Measurements from ENCODE around the gene CAP2.

CAP2 gene

DNA sequence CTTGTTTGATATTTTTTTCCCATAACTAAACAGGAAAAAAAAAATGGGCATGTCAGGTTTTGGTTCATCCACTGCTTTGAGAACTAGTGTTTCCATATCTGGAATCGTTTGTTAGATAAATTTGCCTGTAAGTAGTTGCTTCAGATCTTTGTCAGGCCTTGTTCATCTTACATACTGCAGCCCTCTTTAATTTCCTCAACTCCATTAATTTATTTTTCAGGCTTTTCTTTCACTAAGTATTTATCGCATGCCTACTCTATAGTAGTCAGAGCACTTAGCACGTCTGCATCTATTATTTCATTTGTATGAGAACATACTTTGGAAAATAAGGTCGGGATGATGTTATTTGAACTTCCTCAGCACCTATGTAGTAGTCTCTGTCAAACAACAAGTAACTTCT is 80.9 kb downstream of the CAP2 start:
- DNase-seq (ENCODE audit: low read depth in 2 of 2) = no peak

DNA sequence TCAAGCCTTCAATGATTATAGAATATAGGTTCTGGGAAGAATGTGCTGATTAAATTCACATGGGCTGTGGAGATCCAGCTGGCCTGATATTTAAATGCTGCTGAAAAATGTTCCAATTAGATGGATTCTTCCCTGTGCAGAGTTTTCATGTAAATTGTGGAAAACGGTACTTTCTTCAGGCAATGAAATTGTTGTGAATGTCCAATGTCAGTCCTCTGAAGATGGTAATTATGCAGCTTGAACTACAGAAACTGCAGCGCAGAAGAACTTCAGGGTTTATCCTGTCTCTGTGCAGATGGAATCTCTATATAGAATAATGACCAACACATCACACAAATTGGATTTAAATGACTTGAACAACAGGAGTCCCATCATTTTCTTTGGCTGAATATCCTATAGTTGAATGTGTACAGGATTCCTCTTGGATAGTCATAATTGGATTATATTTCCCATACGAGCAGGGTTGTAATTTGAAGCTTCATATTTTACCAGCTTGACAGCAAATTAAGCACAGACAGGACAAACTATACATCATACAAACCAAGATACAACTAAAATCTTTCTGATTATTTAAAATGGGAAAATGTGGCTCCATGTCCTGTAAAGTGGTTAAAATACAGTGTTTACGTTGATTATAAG is 82.3 kb downstream of the CAP2 start:
- no peak for DNase-seq (ENCODE audit: low read depth in 2 of 2)

DNA sequence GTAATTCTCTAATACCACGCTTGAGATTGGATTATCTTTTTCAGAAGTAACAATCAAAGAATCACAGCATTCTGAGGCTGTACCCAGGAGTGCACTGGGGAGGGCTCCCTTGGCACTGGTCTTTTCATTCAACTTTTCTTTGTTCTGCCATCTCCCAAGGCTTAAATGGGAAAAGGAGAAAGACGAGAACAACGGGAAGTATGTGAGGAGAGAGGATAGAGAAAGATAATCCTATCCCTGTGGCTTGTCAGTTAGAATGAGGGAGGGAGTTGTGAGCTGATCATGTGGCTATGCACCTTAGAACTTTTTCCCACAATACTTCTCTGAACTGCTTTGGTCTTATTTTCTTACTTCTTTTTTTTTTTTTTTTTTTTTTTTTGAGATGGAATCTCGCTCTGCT is 83.1 kb downstream of the CAP2 start:
- DNase-seq (ENCODE audit: low read depth in 2 of 2) = no peak

DNA sequence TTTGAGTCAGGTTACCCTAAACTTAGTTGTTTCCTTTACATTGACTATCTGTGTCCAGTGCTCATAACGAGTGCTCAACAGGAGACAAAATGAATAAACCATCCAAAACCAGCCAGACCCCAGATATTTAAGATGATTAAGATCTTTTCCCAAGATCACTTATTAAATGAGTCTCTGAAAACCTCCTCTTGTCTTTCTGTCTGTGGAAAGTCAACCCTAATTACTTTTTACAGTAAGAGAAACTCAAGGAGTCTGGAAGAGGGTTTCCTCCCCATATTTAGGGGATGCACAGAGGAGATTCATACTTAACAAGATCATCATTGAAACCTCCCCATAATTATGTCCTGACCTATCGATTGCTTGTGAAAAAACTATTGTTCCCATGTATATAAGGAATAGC is 84.0 kb downstream of the CAP2 start:
- no peak for DNase-seq (ENCODE audit: low read depth in 2 of 2)

DNA sequence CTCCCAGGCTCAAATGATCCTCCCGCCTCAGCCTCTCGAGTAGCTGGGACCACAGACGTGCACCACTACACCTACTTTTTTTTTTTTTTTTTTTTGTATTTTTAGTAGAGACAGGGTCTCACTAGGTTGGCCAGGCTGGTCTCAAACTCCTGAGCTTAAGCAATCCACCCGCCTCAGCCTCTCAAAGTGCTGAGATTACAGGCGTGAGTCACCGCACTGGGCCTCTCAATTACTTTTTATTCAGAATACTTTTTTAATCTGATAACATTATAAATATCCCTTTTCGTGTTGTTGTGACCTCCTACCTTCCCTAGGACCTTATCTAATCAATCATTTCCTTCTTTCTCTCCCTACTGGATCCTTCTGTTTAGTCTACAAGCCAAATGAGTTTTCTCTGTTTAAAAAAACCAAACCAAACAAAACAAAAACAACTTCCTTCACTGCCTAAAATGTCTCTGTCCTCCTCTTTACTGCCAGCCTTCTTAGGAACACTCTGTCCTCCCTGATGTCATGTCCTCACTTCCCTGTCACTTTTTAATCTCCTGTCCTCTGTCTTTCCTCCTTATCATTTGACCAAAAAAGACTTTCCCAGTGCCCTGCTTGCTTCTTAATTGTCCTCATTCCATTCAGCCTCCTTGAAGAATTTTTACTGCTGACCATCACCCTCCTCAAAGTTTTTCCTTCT is 85.0 kb downstream of the CAP2 start:
- DNase-seq (ENCODE audit: low read depth in 2 of 2) = no peak

DNA sequence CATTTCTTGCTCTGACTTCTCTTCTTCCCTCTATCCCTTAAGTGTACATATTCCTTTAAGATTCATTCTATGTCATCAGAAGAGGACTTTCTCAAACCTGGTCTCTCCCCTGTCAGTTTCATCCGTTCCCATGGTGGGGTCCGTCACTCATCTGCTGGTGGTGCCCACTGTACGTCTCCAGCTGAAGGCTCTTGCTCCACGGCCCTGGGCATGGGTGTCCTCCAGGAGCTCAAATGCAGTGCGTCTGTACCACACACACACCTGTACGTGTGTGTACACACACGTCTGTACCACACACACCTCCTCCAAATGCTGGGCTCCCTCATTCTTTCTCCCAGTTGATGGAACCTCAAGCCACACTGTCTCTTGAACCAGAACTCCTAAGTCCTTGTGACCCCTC is 85.6 kb downstream of the CAP2 start:
- no peak for DNase-seq (ENCODE audit: low read depth in 2 of 2)

DNA sequence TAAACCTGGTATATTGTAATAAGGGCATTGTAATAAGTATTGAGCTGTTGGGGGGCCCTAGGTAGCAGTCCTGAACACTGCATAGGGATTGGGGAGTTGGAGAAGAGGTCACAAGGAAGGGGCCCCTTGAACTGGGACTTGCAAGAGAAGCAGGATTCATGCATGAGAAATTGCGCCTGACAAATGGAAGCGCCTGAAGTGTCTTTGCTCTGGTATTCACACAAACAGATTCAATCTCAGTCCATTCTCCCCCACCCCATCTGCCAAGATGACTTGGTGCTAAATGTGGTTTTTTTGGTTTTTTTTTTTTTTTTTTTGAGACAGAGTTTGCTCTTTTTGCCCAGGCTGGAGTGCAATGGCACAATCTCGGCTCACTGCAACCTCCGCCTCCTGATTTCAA is 87.1 kb downstream of the CAP2 start:
- DNase-seq (ENCODE audit: low read depth in 2 of 2) = no peak

DNA sequence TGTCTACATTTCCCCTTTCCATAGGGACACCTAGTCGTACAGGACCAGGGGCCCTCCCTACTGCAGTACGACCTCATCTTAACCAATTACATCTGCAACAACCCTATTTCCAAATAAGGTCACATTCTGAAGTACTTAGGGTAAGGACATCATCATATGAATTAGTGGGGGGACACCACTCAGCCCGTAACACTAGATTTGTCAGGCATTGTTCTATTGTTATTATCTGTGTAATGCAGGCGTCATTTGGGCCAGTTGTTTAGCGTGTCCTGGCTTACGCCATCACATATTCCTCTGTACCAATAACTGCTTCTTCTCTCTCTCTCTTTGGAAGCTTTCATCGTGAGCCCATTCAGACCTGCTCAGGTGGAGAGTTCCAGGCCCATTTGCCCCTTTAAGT is 89.3 kb downstream of the CAP2 start:
- no peak for DNase-seq (ENCODE audit: low read depth in 2 of 2)

DNA sequence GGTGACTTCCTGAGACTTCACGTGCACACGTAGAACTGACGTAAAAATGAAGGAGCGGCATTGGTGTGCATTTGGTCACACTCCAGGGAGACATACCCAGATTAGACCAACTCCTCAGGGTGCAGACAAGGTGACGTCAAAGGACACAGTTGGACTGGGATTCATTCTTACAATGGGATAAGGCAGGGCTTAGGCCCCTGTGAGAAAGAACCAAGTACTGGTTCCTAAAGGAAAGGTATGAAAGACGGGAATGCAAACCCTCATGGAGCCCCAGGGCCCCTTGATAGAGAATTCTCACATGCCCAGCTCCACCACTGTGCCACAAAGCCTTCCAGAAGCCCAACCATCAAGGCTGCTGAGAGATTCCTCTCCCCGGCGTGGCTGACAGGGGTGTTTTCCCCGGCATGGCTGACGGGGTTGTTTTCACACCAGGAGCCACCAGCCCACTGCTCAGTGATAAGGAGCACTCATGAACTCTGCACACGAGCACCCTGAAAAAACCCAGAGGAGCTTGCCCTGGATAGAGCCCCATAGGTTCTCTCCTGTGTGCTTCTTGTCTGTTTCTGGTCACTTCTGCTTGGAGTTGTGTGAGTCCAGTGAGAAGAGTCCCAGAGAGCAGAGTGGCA is 90.1 kb downstream of the CAP2 start:
- no peak for DNase-seq (ENCODE audit: low read depth in 2 of 2)

DNA sequence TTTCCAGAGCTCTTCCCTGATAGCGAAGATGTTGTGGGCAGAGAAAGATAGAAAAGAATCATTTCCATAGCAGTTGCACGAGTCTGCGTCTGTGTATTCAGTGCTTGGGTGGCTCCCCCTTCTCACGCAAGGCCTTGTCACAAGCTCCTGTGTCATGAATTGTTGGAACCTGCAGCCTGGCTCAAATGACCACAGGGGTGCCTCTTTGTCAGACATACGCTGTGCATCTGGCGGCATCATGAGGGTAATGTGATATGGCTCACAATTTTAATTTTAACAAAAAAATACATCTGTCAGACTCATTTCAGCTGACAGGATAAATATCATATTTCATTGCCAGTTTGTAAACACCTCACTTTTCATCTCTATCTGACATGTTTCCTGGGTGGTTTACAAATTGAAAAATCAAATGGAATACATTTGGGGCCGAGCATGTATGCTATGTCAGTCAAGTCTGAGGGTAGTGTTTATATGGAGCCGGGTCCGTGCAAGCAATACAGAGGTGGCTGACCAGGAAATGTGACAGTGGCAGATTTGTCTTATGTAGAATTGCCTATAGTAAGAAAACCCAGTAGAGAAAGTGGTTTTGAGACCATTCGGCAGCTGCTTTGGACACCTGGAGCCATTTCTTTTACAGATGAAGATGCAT is 90.9 kb downstream of the CAP2 start:
- DNase-seq (ENCODE audit: low read depth in 2 of 2) = no peak

DNA sequence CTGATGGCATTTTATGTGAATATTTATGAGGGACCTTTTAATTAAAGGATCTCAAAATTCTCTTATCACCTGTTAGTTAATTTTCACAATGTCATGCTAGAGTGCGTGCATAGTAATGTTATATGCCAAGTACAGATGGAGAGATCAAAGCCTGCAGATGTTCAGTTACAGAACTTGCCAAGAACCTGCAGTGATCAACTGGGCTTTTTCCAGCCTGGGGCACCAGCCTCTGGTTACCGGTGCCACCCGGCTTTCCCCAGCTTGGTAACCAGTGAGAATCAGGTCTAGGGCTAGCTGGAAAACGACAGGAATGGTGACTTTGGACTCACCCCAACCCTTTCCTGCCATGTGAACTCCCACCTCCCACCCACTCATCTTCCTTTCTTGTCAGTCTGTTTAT is 91.8 kb downstream of the CAP2 start:
- no peak for DNase-seq (ENCODE audit: low read depth in 2 of 2)

DNA sequence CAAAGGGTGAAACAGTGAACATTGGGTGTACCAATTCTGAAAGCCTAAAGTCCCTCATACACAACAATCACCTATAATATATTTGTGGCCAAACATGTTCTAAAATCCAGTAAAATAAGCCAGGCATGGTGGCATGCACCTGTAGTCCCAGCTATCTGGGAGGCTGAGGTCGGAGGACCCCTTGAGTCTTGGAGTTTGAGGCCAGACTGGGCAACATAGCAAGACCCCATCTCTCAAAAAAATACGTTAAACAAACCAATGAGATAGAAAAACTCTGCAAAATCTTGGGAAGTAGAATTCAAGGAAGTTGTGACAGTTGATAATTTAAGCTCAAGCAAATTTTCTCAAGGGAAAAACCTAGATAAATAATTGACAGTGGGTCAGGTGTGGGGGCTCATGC is 92.6 kb downstream of the CAP2 start:
- DNase-seq (ENCODE audit: low read depth in 2 of 2) = no peak

DNA sequence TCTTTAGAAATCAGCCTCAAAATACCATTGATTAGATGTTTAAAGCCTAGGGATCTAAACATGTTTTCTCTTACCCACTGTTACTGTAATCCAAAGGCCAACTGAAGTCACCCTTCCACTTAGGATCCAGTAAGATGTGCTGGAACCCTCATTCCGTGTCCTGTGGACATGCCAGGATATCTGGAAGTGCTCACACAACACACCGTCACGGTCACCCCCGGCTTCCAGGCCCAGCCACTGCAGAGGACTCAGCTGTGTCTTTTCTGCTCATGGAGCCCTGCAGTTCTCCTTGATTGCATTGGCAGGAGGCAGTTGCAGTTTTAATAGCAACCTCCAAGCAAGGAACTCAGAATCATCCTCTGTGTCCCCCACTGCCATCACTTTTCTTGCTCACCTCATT is 93.3 kb downstream of the CAP2 start:
- DNase-seq (ENCODE audit: low read depth in 2 of 2) = no peak

DNA sequence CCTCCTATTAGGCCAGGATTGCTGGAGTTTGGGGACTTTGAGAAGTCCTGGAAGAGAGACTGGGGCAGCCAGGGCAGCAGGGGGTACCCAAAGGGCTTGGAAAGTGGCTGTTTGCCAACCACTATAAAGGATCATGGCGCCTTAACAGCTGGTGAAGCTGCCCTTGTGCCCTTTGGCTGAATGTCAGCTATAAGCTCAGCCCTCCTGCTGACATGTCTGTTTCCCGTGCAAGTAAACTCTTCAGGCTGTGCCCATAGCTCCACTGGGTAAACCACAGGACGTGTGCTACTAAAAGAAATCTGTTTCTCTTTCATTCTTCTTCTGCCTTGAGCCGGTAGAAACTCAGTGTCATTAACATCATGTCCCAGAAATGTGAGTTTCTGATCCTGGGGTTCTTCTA is 97.3 kb downstream of the CAP2 start:
- DNase-seq (ENCODE audit: low read depth in 2 of 2) = no peak

DNA sequence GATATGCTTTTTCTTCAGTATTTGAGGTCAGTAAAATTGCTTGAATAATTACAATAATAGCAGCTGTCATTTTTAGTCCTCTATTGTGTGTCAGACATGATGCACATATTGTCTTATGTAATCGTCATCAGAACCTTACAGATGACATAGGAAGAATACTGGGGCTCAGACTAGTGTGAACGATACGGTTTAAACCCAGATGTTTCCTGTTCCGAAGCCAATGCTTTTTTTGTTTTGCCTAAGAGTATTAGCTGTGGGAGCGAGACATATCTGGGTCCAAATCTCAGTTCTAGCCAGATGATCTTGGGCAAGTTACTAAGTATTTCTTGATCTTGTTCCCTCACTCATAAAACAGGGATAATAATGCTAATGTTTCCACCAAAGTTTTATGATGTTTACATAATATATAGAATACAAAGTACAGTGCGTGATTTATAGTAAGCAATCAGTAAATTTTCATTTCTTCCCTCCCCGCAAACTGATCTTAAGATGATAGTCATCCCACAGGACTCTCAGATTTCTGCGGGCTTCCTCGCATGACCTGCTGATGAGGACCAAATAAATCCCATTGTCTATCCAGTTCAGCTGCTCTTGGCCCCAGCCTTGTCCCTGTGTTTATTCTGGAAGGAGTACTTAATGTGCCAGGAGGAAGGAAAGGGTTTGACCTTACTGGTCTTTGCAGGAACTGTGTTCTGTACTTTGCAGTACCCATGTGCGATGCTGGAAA is 98.2 kb downstream of the CAP2 start:
- no peak for DNase-seq (ENCODE audit: low read depth in 2 of 2)

DNA sequence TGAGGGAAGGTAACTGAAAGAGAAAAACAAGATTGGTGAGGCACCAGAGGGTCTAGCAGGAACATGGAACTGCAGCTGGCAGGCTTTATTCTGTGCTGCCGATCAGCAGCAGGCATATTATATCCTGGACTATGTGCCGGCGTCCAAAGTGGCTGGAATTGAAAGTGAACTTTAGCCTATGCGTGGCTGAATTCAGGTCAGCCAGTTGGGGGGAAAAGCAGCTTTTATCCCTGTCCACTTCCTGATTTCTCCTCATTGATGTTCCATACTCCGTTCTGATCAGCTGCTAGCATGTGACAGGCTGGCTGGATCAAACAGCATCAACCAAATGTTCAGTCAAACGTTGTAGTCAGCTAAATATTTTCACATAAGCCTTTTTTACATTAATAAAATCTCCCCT is 99.0 kb downstream of the CAP2 start:
- DNase-seq (ENCODE audit: low read depth in 2 of 2) = no peak

DNA sequence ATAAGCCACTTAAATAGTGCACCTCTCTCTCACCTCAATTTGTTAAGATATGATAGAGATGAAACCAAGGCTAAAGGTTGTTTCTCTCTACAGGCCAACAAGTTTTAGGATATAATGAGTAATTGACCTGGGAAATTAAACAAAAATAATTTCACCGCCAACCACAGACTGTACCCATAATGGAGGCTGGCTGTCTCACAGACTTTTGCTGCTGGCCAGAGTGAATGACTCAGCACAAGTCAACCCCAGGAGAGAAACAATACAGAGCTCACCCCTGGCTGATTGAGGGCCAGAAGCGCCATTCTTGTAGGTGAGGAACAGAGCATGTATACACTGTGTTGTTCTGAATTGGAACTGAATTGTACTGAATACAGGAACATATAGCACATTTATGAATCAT is 99.9 kb downstream of the CAP2 start:
- DNase-seq (ENCODE audit: low read depth in 2 of 2) = no peak

DNA sequence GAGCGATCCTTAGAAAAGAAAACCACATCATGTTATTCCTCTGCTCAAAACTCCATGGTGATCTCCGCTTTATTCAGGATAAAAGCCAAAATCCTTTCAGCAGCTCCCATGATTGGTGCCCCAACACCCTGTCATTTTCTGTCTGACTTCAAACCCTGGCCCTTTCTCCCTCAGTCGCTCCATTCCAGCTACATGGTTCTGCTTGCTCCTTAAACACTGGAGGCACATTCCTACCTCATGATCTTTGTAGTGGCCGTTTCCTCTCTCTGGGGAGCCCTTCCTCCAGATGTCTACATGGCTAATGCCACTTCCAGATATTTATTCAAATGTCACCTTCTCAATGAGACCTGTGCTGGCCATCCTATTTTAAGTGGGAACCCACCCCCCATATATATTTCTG is 100.8 kb downstream of the CAP2 start:
- no peak for DNase-seq (ENCODE audit: low read depth in 2 of 2)

DNA sequence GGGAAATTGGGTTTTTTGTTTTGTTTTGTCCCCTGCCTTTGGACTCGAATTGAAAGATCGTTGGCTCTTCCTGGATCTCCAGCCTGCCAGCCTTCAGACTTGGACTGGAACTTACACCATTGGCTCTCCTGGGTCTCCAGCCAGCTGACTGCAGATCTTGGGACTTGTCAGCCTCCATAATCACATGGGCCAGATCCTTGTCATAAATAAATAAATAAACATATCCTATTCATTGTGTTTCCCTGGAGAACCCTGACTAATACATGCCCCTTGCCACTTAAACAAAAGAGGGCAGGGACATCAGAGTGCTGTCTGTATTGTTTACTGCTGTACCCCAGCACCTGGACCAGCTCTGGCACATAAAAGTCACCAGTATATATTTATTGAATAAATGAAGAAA is 101.5 kb downstream of the CAP2 start:
- DNase-seq (ENCODE audit: low read depth in 2 of 2) = no peak

DNA sequence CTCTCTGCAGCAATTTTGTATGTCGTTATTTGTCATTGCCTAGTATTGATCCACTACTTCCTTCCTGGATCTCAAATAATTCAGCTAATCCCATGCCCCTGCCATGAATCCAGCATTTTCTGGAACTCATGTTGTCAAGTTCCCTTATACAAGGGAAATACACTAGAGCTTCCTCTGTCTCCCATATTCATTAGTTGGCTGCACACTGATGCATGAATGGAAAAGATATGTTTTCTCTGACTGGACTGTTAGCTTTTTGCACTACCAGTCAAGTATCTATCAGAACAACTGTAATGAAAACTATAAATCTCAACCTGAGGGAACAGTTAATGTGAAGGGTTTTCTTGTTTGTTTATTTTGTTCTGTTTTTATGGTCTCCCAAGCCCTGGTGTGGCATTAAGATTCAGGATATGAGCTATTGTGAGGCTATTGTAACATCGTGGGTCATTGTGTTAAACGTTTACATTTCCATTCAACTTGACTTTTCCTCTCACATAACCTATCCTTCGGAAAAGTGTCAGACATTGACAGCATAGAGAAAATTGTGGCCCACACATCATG is 104.2 kb downstream of the CAP2 start:
- DNase-seq (ENCODE audit: low read depth in 2 of 2) = no peak

DNA sequence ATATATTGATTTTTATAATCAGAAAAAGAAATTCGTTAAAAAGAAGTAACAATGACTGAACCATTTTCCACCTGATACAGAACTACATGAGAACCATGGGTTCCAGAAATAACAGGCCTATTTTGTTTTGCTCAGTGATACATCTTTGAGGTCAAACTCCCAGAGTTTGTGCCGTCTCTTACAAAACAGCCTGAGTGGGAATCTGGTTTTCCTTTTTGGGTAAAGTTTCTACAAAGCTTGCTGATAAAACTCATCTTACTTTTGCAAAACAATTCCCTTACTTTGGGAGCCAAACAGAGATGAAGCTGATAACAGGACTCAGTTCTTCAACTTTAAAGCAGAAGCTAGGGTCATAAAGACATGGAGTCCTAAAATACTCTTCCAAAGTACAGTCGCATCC is 108.0 kb downstream of the CAP2 start:
- DNase-seq (ENCODE audit: low read depth in 2 of 2) = no peak

All from activated CD4-positive, alpha-beta T cell treated with anti-CD3 and anti-CD28 coated beads for 24 hours (primary cell).